OCI-LY3 (cell line): ENCODE results near the gene TMPRSS13.

Source experiments
- CTCF ChIP-seq: fragments of 200-600, 300-600 bp; sonication (generic); IDR thresholded peaks from 2 replicates; pipeline ENCODE4 v1.5.1; 2014; ENCODE audit warnings: antibody characterized with exemption, low read length, low read depth
- EZH2phosphoT487 ChIP-seq: fragments of 200-600 bp; shearing (Covaris generic); IDR thresholded peaks from 2 replicates; pipeline ENCODE4 v1.6.1; 2018; ENCODE audit warnings: antibody characterized with exemption, mixed run types, low read depth

GRCh38 chr11:117906126-117906525 is 23.1 kb downstream of the TMPRSS13 start:
- TF ChIP-seq EZH2phosphoT487, result no peak
- TF ChIP-seq CTCF, result no peak
